Activated CD4-positive, alpha-beta T cell treated with anti-CD3 and anti-CD28 coated beads, Interleukin-2, amount 50 U/mL, for 48 hours (primary cell): ENCODE results near the gene RNF126.
A peak's percentile ranks its signal among the peaks of the same experiment; 100 is the strongest.
"Not testable (repeated sequence)": the region's sequence is repeated elsewhere in the genome, so short reads cannot be mapped to it uniquely, and the experiment has no call there.

Experiments
- DNase-seq, 2 experiments: peaks; one replicate each; pipeline ENCODE4 v3.0.0-alpha.2; 2020

RNF126 gene

GRCh38 chr19:609004-609346, 54.0 kb downstream of the RNF126 start:
- no peak for DNase-seq

GRCh38 chr19:608155-609003, 54.6 kb downstream of the RNF126 start:
- no peak for DNase-seq

DNA sequence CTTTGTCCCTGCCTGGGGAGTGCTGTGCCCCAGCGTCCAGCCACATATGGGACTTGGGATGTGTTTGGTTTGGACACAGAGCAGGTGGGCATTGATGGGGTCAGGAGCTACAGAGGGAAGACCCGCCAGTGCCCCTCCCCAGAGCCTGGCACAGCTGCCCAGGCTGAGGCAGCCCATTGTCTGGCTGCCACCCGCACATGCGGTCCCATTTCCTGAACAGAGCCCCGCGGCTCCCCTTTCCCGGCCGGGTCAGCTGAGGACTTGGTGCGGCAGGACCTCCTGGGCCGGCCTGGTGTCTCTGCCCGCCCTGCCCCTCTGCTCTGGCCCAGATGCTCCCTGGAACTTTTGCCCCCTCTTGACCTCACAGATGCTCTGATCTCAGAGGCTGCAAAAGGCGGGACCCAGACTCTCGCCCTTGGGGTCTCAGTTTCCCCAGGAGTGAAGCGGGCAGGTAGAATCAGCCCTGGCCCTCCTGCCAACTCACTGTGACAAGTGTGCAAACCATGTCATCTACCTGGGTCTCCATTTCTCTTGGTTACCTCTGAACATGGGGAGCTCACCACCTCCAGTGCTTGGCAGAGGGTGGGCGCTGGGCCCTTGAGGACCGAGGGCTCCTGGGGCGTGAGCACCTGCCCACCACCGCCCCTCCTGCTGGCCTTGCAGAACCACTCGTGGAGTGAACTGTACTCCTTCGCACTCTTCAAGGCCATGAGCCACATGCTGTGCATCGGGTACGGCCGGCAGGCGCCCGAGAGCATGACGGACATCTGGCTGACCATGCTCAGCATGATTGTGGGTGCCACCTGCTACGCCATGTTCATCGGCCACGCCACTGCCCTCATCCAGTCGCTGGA, 55.5 kb downstream of the RNF126 start:
- DNase-seq, result no peak

DNA sequence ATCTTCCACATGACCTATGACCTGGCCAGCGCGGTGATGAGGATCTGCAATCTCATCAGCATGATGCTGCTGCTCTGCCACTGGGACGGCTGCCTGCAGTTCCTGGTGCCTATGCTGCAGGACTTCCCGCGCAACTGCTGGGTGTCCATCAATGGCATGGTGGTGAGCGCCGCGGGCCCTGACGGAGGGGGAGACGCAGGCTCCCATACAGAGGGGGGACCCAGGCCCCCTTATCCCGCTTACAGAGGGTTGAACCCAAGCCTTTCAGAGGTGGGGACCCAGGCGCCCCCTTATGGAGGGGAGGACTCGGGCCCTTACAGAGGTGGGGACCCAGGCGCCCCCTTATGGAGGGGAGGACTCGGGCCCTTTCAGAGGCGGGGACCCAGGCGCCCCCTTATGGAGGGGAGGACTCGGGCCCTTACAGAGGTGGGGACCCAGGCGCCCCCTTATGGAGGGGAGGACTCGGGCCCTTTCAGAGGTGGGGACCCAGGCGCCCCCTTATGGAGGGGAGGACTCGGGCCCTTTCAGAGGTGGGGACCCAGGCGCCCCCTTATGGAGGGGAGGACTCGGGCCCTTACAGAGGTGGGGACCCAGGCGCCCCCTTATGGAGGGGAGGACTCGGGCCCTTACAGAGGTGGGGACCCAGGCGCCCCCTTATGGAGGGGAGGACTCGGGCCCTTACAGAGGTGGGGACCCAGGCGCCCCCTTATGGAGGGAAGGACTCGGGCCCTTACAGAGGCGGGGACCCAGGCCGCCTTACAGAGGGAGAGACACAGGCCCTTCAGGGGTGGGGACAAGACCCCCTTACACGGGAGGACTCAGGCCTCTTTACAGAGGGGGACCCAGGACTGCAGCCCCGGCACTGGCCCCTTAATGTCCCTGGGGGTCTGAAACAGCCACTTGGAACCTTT, 57.7 kb downstream of the RNF126 start:
- peak in 1 of 2 experiments; percentile 53 for DNase-seq

DNA sequence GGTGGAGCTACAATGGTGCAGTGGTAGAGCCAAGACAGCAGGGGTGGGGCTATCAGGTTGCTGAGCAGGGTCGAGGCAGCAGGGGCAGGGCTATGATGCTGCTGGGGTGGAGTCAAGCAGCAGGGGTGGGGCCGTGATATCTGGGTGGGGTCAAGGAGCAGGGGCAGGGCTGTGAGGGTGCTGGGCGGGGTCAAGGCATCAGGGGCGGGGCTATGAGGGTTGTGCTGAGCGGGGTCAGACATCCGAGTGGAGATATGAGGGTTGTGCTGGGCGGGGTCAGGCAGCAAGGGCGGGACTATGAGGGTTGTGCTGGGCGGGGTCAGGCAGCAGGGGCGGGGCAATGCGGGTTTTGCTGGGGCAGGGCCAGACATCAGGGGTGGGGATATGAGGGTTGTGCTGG, 58.7 kb downstream of the RNF126 start:
- DNase-seq, result peak; percentile 63 to 64

DNA sequence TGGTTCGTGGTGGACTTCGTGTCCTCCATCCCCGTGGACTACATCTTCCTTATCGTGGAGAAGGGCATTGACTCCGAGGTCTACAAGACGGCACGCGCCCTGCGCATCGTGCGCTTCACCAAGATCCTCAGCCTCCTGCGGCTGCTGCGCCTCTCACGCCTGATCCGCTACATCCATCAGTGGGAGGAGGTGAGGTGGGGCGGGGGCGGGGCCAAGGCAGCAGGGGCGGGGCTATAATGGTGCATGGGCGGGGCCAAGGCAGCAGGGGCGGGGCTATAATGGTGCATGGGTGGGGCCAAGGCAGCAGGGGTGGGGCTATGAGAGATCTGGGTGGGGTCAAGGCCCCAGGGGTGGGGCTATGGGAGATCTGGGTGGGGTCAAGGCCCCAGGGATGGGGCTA, 59.2 kb downstream of the RNF126 start:
- DNase-seq, result not testable (repeated sequence)

DNA sequence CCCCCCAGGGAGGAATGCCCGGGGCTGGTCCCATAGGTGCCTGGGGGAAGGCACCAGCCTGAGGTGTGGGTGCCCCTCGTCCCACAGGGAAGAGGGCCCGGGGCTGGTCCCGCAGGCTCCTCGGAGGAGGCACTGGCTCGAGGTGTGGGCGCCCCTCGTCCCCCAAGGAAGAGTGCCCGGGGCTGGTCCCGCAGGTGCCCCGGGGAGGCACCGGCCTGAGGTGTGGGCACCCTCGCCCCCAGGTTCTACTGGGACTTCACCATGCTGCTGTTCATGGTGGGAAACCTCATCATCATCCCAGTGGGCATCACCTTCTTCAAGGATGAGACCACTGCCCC, 59.7 kb downstream of the RNF126 start:
- DNase-seq, result not testable (repeated sequence)

GRCh38 chr19:602391-603301, 60.4 kb downstream of the RNF126 start:
- no peak for DNase-seq

DNA sequence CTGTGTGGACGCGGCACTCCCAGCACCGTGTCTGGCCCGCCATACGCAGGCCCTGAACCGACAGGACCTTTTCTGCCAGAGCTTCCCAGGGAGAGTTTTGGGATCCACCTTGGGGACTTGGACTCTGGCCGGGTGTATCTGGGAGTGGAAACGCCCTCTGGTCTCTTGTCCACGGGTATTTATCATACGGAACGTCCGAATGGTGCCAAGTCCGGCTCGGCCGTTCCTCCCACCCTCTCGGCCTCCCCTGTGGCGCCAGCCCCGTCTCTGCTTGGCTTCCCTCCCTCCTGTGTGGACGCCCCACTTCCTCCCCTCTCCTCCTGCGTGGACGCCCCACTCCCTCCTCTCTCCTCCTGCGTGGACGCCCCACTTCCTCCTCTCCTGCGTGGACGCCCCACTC, 61.2 kb downstream of the RNF126 start:
- DNase-seq, result no peak

GRCh38 chr19:601310-601709, 61.7 kb downstream of the RNF126 start:
- DNase-seq, result no peak
